IMR-90 (cell line): ENCODE results near the gene ADCK2.

Source experiments
- CTCF ChIP-seq: conservative IDR thresholded peaks from 2 replicates; pipeline ENCODE4 v1.5.1; 2012; ENCODE audit warnings: mild to moderate bottlenecking, low read depth, low read length, improper control_type of control experiment
- FOS ChIP-seq: fragments of 150-350 bp; IDR thresholded peaks from 2 replicates; pipeline ENCODE4 v1.6.1; 2016; ENCODE audit warnings: low read depth, low read length
- MAZ ChIP-seq: IDR thresholded peaks from 2 replicates; pipeline ENCODE4 v1.6.1; 2012; ENCODE audit warnings: low read depth, mild to moderate bottlenecking, low read length, improper control_type of control experiment, moderate library complexity, borderline replicate concordance
- POLR2A ChIP-seq: IDR thresholded peaks from 2 replicates; pipeline ENCODE4 v1.6.1; 2012; ENCODE audit warnings: mild to moderate bottlenecking, low read depth, low read length
- RCOR1 ChIP-seq: IDR thresholded peaks from 2 replicates; pipeline ENCODE4 v1.6.1; 2012; ENCODE audit warnings: mild to moderate bottlenecking, low read length, improper control_type of control experiment; ENCODE audit not compliant: insufficient replicate concordance
- RFX5 ChIP-seq: IDR thresholded peaks from 2 replicates; pipeline ENCODE4 v1.8.0; 2012; ENCODE audit warnings: low read depth, mild to moderate bottlenecking, low read length, moderate library complexity
- USF2 ChIP-seq: fragments of 150-350 bp; IDR thresholded peaks from 2 replicates; pipeline ENCODE4 v1.6.1; 2017; ENCODE audit warnings: mild to moderate bottlenecking, antibody characterized with exemption, low read length, low read depth

GRCh38 chr7:140678081-140678815 is 5.5 kb downstream of the ADCK2 start:
- TF ChIP-seq POLR2A, result no peak
- no peak for TF ChIP-seq CTCF
- no peak for TF ChIP-seq FOS
- no peak for TF ChIP-seq RFX5
- TF ChIP-seq USF2, result no peak
- no peak for TF ChIP-seq MAZ
- TF ChIP-seq RCOR1, result no peak
